ENCODE measurements around the gene PPM1A.

- no peak for TF ChIP-seq DPF2 (IDR thresholded peaks at IDR 0.05)
- no peak for TF ChIP-seq SMAD3 (CRISPR knock-in tag; conservative IDR thresholded peaks at IDR 0.05)
- TF ChIP-seq RBM14 (IDR thresholded peaks at IDR 0.05; ENCODE audit: borderline replicate concordance, insufficient read depth, low read depth, low read length), result no peak
- TF ChIP-seq HDGF (IDR thresholded peaks at IDR 0.05), result no peak
- no peak for TF ChIP-seq CTCF (IDR thresholded peaks at IDR 0.05 in 2 of 3, conservative IDR thresholded peaks at IDR 0.05 in 1 of 3; ENCODE audit: insufficient read depth in 2 of 3, low read depth in 1 of 3, low read length in 3 of 3)
- TF ChIP-seq ZNF232 (CRISPR knock-in tag; IDR thresholded peaks at IDR 0.05), result no peak
- no peak for TF ChIP-seq SMAD4 (CRISPR knock-in tag; conservative IDR thresholded peaks at IDR 0.05)
- peak; percentile 84 for TF ChIP-seq PRDM10 (IDR thresholded peaks at IDR 0.05; ENCODE audit: partially characterized antibody)
- TF ChIP-seq HMG20B (CRISPR knock-in tag; IDR thresholded peaks at IDR 0.05), result no peak
- no peak for TF ChIP-seq EZH2 (IDR thresholded peaks at IDR 0.05; ENCODE audit: borderline replicate concordance, low read depth, low read length)
- no peak for TF ChIP-seq KHSRP (IDR thresholded peaks at IDR 0.05)
- no peak for TF ChIP-seq BCL6 (CRISPR knock-in tag; IDR thresholded peaks at IDR 0.05)
Measured at GRCh38 chr14:60212503-60213371, 36.3 kb upstream of the PPM1A start.

All from K562 (cell line).